AML-193 (cell line): ENCODE measurements around the gene HAGH.
A peak's percentile ranks its signal among the peaks of the same experiment; 100 is the strongest.

Experiments
- DNase-seq, 2 experiments: peaks; one replicate each; lab custom pipeline; 2025; lab: John Stamatoyannopoulos, UW

The HAGH gene

GRCh38 chr16:1786242-1787055, 40.2 kb downstream of the HAGH start:
- no peak for DNase-seq

- no peak for DNase-seq
Observed at GRCh38 chr16:1785846-1786170, 40.8 kb downstream of the HAGH start.

GRCh38 chr16:1784977-1785845, 41.4 kb downstream of the HAGH start:
- DNase-seq, result no peak

GRCh38 chr16:1782408-1783264, 44.0 kb downstream of the HAGH start, which contains the start of the genes NUBP2 and SPSB3:
Gene NUBP2, plus strand, starts transcription at chr16:1782960. Its CDS starts 61 bp downstream, at chr16:1783021.
Gene SPSB3, minus strand, starts transcription at chr16:1782571. Its CDS starts 1,088 bp downstream, at chr16:1781483.
- DNase-seq, result peak; percentile 99

GRCh38 chr16:1781758-1782407, 44.7 kb downstream of the HAGH start:
- peak; percentile 4 to 10 for DNase-seq

- DNase-seq, result no peak
Observed at GRCh38 chr16:1781254-1781653, 45.4 kb downstream of the HAGH start.

- DNase-seq, result no peak
Observed at GRCh38 chr16:1780677-1781072, 46.0 kb downstream of the HAGH start.

- DNase-seq, result no peak
Observed at GRCh38 chr16:1779741-1780676, 46.6 kb downstream of the HAGH start.

- no peak for DNase-seq
Observed at GRCh38 chr16:1779234-1779701, 47.4 kb downstream of the HAGH start.

GRCh38 chr16:1778200-1779179, 48.1 kb downstream of the HAGH start:
- DNase-seq, result no peak

- DNase-seq, result no peak
Observed at GRCh38 chr16:1777375-1778199, 49.0 kb downstream of the HAGH start.

GRCh38 chr16:1776991-1777374, 49.6 kb downstream of the HAGH start:
- DNase-seq, result no peak

GRCh38 chr16:1776672-1776955, 50.0 kb downstream of the HAGH start:
- no peak for DNase-seq

GRCh38 chr16:1775846-1776671, 50.6 kb downstream of the HAGH start:
- DNase-seq, result no peak

- no peak for DNase-seq
Observed at GRCh38 chr16:1775006-1775845, 51.4 kb downstream of the HAGH start.

- DNase-seq, result no peak
Observed at GRCh38 chr16:1774448-1774780, 52.2 kb downstream of the HAGH start.
